ENCODE results near the gene KLHL7. TPM values are rescaled to one million over a fixed set of nuclear protein-coding genes. Genes with fewer than 3 reads are reported as not detected.

The KLHL7 gene
- polyA plus RNA-seq, 2 of the 4 experiments (the other 2 are of a cell fraction): 23.3 to 45.4 TPM

- Histone ChIP-seq H3K4me1 (no peaks in the 10 kb centered on the region), H3K4me3 (no peak overlapping the region), H3K4me2 (no peak overlapping the region), H3K9me3 (no peaks in the 10 kb centered on the region), H3K27ac (no peak overlapping the region)
- no peak for FAIRE-seq
- CTCF ChIA-PET: no interaction called here
- no peak for ATAC-seq
- TF ChIP-seq TP53 (CRISPR knock-in tag; IDR thresholded peaks at IDR 0.05) (no peak), ZNF302 (CRISPR knock-in tag; IDR thresholded peaks at IDR 0.05) (no peak), ZSCAN20 (CRISPR knock-in tag; IDR thresholded peaks at IDR 0.05) (no peak), RCOR1 (IDR thresholded peaks at IDR 0.05; ENCODE audit: low read depth, low read length) (no peak), JUNB (IDR thresholded peaks at IDR 0.05) (no peak)
- POLR2A ChIA-PET: no interaction called here
- WGBS (ENCODE audit: missing lambda C conversion rate): 88% methylated on average over 5 of the region's 5 CpGs
- no peak for DNase-seq (ENCODE audit: low read depth in 1 of 2, low spot score in 1 of 2)
Observed at GRCh38 chr7:23167691-23168090, 62.1 kb downstream of the KLHL7 start.

- 83% methylated on average over 8 of the region's 8 CpGs for WGBS (ENCODE audit: missing lambda C conversion rate)
- FAIRE-seq: no peak
- CTCF ChIA-PET: interaction anchor here (0.9 kb wide), 1 partner anchor 104 kb away, joined by 3 read pairs; no protein-coding TSS in a partner anchor
Observed at GRCh38 chr7:23168111-23168885, 62.7 kb downstream of the KLHL7 start.

More at GRCh38 chr7:23168111-23168885, 62.7 kb downstream of the KLHL7 start:
- ATAC-seq (no peak), DNase-seq (ENCODE audit: low read depth in 1 of 2, low spot score in 1 of 2) (no peak)
- TF ChIP-seq HOXB5 (CRISPR knock-in tag; IDR thresholded peaks at IDR 0.05): no peak
- no peak for TF ChIP-seq NFE2L2 (conservative IDR thresholded peaks at IDR 0.05; ENCODE audit: low read length)
- TF ChIP-seq CHD4 (IDR thresholded peaks at IDR 0.05; ENCODE audit: borderline replicate concordance): no peak
- no peak for TF ChIP-seq SREBF2 (IDR thresholded peaks at IDR 0.05)
- no peak for TF ChIP-seq REST (IDR thresholded peaks at IDR 0.05)
- TF ChIP-seq EHF (CRISPR knock-in tag; IDR thresholded peaks at IDR 0.05): no peak
- TF ChIP-seq MAX (IDR thresholded peaks at IDR 0.05): no peak
- TF ChIP-seq KDM5A (IDR thresholded peaks at IDR 0.05): no peak
- no peak for TF ChIP-seq PBX3 (IDR thresholded peaks at IDR 0.05)
- TF ChIP-seq EHMT2 (IDR thresholded peaks at IDR 0.05; ENCODE audit: low read depth): no peak
- no peak for TF ChIP-seq EP300 (IDR thresholded peaks at IDR 0.05)
- no peak for TF ChIP-seq POLR2A (IDR thresholded peaks at IDR 0.05; ENCODE audit: low read length)
- no peak for TF ChIP-seq E2F6 (IDR thresholded peaks at IDR 0.05; ENCODE audit: borderline replicate concordance, low read depth)
- no peak for TF ChIP-seq BCL3 (IDR thresholded peaks at IDR 0.05)
- no peak for TF ChIP-seq HMGXB4 (CRISPR knock-in tag; IDR thresholded peaks at IDR 0.05; ENCODE audit: borderline replicate concordance)
- no peak overlapping the region for H3K4me3 ChIP-seq
- no peaks in the 10 kb centered on the region for H3K4me1 ChIP-seq
- H3K9me3 ChIP-seq: no peaks in the 10 kb centered on the region
- POLR2A ChIA-PET: interaction anchor here (1.6 kb wide), 1 partner anchor 63 kb away, joined by 3 read pairs; the partner anchor contains the start of gene KLHL7
- no peak overlapping the region for H3K4me2 ChIP-seq
- H3K27ac ChIP-seq: no peak overlapping the region
